Superior temporal gyrus (tissue), 1 donor: ENCODE data around the gene OR9G4.

ENCODE experiments used
- DNase-seq: peaks from one replicate; pipeline ENCODE4 v3.0.0-alpha.2; 2016; ENCODE audit errors: extremely low spot score

Gene OR9G4

DNA sequence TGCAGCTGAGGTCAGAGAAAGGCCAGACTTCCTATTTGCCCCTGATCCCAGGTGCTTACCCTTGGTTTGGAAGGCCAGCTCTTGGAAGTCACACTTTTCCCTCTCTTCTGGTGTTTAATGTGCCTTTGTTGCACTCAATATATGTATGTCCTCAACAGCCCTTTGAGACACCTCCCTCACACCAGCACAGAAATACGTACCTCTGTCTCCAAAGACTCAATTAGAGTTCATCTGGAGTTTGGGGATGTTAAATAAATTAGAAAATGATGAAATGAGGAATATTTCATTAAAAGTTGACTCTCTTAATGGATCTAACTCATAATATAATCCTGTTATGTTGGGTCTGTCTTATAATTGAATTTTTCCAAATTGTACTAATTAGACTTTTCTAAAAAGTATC is at the start of gene OR9G4:
Gene OR9G4, minus strand, starts transcription at position 101 of the 400 bp plus-strand sequence. CDS start 4,931 bp downstream, outside the sequence.
- no peak for DNase-seq

DNA sequence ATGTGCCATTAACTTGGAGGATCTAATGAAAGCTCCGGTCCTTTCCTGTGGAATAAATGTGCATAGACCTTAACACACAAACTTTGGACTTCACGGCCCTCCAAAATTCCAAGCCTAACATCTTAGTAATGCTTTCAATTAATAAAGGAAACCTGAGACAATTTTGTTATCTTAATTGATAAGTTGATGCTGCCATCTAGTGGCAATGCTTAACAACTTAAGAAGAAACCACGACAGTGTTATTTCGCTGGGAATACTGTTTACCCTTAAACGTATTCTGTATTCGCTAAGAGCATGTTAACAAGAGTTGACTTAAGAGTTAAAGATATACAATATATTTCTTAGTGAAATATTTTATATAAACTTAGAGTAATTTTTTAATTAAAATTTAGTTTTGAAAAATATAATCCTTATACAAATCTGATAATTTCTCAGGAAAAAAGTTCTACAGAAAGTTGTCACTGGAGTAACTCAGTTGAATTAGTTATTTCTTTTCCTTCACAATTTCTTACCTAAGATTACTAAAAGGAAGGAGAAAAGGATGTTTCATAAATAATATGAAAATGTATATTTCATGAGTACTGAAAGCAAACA is 35.0 kb upstream of the OR9G4 start:
- DNase-seq = peak; percentile 85

DNA sequence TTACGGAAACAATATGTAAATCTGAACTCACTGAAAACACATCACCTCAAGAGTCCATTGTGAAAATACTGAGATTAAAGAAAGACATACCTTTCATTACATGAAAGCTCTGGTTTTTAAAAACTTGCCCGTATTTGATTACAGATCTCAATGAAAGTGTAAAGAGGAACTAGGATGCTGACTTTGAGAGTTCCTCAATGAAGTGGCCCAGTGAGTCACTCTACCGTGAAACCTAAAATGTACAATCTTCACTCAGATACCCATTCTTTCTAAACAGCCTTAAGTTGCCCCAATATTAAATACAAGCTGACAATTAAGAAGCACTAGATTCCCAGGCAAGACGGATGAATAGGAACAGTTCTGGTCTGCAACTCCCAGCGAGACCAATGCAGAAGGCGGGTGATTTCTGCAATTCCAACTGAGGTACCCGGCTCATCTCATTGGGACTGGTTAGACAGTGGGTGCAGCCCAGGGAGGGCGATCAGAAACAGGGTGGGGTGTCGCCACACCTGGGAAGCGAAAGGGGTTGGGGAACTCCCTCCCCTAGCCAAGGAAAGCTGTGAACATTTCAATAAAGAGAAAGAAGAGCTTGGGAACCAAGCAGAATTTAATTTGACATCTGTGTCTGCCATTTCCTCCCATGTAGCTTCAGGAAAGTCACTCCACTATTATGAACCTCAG is 33.8 kb upstream of the OR9G4 start:
- DNase-seq = no peak

DNA sequence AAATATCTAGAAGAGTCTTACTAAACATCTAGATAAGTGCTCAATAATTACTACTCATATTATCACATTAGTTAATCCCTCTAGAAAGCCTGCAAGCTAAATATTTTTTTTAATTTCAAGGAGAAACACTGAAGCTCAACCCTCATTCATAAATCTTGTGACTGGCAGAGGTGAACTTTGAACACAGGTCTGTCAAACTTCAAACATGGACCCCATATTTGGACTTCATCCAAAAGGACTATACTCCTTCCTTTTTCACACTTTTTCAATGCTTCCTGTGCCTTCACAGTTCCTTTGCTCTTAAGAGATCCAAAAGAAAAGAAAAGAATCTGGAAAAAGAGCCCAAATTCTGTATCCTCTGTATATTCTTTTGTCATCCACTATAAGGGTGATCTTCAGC is 28.3 kb upstream of the OR9G4 start:
- DNase-seq = no peak

DNA sequence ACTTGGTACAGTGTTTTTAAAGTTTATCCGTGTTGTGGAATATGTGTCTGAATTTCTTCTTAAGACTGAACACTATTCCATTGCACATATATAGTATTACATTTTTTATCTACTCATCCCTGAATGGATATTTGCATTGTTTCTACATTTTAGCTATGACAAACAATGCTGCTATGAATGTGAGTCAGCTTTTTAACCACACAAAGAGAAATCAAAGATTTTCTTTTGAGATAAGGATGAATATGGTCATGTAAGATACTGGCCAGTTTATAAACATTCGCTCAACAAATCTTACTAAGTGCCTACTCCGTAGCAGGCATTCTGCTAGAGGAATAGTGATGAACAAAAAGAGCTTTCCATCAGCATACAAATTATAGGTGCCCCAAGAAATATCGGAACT is 16.5 kb upstream of the OR9G4 start:
- DNase-seq = no peak

DNA sequence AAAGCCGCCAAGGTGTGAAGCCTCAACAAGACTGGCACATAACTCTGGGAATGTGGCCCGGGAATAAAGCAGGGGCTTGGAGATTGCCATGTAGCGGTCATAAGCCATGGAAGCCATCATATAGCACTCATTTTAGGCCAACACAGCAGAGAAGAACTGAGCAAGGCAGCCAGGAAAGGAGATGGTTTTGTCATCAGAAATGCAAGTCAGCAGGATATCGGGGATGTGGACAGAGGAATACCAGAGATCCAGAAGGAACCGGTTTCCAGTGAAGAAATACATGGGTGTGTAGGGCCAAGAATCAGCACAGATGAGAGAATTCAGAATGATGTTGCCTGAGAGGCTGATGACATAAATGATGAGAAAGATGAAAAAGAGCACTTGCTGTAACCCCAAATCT is 3.0 kb upstream of the OR9G4 start:
- DNase-seq = no peak

DNA sequence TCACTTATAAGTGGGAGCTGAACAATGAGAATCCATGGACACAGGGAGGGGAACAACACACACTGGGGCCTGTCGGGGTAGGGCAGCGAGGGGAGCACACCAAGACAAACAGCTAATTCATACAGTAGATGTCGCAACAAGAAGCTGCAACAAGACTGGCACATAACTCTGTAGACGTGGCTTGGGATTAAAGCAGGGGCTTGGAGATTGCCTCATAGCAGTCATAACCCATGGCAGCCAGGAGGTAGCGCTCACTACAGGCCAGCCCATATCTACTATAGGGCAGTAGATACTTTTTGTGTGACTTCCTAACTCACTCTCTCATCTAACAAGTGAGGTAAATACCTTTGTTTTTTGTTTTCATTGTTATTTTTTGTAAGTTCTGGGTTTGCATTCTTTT is 1.7 kb upstream of the OR9G4 start:
- no peak for DNase-seq

DNA sequence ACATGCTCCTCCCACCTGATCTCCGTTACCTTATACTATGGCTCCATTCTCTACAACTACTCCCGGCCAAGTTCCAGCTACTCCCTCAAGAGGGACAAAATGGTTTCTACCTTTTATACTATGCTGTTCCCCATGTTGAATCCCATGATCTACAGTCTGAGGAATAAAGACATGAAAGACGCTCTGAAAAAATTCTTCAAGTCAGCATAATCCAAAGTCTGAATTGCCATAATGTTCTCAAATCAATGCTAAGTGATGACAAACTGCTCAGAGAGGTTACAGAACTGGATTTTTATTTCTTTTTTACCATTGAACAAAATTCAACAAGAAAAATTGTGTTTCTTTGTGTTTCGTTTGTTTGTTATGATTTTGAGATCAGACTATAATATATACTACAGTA is 7.6 kb downstream of the OR9G4 start:
- no peak for DNase-seq

DNA sequence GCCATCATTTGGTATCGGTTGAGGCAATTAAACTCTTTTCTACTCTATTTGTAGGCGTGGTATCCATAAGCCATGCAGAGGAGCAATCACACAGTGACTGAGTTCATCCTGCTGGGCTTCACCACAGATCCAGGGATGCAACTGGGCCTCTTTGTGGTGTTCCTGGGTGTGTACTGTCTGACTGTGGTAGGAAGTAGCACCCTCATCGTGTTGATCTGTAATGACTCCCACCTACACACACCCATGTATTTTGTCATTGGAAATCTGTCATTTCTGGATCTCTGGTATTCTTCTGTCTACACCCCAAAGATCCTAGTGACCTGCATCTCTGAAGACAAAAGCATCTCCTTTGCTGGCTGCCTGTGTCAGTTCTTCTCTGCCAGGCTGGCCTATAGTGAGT is 8.4 kb downstream of the OR9G4 start:
- no peak for DNase-seq

DNA sequence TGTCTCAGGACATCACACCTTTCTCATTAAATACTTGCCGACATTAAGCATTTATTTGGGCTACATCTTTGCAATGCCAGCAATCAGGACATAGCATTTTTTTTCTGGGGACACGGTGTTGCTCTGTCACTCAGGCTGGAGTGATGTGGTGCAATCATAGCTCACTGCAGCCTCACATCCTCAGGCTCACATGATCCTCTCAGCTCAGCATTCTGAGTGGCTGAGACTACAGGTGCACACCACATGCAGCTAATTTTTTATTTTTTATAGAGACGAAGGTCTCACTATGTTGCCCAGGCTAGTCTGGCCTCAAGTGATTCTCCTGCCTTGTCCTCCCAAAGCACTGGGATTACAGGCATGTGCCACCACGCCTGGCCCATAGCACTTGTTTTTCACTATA is 28.0 kb downstream of the OR9G4 start:
- no peak for DNase-seq

DNA sequence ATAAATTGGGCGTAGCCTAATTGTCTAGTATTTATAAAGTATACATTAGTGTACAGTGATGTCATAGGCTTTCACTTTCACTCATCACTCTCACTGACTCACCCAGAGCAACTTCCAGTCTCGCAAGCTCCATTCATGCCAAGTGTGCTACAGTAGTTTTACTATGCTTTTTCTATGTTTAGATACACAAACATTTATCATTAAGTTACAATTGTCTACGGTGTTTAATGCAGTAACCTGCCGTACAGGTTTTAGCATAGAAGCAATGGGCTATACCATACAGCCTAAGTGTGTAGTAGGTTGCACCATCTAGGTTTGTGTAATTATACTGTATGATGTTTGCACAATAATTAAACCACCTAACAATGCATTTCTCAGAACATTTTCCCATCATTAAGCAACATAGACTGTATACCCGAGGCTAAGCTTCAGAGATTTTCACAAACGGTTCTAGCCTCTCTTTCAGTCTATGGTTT is 32.1 kb downstream of the OR9G4 start:
- no peak for DNase-seq

DNA sequence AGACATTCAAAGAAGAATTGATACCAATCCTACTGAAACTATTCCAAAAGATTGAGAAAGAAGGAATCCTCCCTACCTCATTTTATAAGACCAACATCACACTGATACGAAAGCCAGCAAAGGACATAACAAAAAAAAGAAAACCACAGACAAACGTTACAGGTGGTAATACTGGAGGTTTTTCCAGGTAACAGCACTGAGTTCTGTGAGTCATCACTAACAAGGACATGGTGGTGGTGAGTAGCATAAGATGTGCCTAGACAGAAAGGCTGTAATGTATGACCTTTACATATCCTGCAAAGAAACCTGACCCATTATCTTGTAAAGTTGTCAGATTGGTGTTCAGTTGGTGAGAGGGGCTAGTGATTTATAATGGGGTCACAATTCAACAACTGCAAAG is 34.3 kb downstream of the OR9G4 start:
- no peak for DNase-seq

DNA sequence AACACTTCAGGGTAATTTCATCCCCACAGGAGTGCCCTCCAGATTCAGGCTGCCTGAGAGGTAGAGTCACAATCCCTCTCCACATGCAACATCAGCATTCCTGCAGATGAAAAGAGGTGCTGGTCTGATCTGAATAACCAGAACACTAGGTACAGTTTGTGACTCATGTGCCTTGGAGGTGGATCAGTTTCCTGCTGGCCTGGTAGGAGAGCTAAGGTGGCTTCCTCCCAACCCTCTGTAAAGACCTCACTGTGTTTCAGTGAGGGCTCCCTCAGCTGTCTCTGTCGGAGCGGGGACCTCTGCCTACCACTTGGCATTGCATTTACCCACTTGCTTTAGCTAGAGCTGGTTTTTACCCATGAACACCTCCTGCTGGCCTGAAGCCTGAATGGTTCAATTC is 42.0 kb downstream of the OR9G4 start:
- DNase-seq = no peak

DNA sequence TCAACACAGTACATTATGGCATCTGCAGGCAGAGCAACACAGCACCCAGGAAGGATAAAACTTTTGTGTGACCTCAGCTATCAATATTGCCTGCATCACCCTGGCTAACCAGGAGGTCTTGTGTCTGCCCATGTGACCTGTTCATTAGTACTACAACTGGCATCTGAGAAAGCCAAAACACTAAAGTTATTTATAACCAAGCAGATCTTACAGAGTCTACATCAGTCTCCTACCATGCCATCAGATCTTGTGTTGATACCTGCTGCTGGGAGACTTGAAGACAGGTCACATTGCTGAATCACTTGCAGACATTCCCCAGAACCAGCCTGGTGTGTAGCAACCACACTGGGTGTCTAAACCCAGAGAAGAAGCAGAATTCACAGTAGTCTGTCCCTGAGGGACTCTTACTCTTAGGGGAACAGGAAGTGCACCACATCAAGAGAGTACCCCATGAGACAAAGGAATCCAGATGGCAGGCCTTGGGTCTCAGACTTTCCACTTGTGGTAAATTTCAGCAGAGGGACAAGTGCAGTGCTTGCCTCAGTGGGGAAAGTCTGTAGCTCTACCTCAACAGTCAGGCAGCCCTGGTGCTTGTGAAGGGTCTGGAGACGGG is 42.6 kb downstream of the OR9G4 start:
- DNase-seq = no peak

DNA sequence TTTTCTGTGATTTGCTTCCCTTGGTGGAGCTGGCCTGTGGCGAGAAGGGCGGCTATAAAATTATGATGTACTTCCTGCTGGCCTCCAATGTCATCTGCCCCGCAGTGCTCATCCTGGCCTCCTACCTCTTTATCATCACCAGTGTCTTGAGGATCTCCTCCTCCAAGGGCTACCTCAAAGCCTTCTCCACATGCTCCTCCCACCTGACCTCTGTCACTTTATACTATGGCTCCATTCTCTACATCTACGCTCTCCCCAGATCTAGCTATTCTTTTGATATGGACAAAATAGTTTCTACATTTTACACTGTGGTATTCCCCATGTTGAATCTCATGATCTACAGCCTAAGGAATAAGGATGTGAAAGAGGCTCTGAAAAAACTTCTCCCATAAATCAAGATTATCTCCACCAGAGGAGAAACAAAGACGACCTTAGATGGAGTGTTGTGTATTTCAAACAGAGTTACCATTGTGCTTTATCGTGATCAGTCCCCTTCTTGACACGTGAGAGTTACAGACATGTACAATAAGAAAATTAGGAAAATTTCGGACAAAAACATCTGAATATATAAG is 47.5 kb downstream of the OR9G4 start:
- no peak for DNase-seq

DNA sequence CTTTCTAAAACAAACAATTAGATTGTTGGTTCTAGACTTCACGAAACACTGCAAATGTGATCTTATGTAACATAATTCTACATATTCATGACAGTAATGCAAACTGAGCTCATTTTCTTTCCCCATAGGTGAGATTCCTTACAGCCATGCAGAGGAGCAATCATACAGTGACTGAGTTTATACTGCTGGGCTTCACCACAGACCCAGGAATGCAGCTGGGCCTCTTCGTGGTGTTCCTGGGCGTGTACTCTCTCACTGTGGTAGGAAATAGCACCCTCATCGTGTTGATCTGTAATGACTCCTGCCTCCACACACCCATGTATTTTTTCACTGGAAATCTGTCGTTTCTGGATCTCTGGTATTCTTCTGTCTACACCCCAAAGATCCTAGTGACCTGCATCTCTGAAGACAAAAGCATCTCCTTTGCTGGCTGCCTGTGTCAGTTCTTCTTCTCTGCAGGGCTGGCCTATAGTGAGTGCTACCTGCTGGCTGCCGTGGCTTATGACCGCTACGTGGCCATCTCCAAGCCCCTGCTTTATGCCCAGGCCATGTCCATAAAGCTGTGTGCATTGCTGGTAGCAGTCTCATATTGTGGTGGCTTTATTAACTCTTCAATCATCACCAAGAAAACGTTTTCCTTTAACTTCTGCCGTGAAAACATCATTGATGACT is 48.1 kb downstream of the OR9G4 start:
- DNase-seq = no peak

DNA sequence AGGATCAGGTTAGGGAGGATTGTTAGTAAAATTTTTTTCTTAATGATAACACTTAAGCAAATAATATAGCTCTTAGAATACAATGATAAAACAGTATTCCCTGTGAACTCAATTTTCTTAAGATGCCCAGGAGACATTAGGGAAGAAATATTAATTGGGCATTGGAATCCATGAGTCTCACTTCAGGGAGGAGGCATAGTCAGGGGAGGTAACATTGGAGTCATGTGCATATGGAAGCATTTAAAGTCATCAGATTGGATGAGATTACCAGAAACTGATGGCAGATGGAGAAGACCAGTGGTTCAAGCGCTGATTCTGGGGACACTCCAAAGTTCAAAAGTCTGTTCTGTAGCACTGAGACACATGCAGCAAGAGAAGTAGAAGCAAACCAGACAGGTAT is 49.7 kb downstream of the OR9G4 start, which contains the start of gene OR9G1:
Gene OR9G1, plus strand, starts transcription at position 301 of the 400 bp plus-strand sequence. CDS start 1,293 bp downstream, outside the sequence.
- DNase-seq = no peak

DNA sequence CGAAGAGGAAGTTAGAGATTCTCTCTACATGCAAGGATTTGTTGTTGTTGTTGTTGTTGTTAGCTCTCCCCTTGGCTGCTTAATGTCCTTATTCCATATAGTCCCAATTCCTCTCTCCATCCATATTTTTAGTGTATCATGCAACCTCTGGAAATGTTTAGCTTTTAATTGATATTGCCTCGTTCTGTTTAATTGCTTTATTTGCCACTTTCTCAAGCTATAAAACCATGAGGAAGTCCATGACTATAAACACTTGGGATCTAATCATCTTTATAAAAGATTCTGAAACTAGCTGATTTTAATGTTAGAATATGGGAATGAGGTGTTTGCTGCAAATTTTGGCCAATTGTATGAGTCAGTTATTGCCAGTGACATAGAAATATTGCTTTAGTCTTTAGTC is 55.1 kb downstream of the OR9G4 start:
- no peak for DNase-seq
